K562 (cell line): Measurements from ENCODE around the gene KANK2. TPM values are rescaled to one million over a fixed set of nuclear protein-coding genes. Genes with fewer than 3 reads are reported as not detected.

Source experiments
- ATF2 ChIP-seq: sonication (generic); formaldehyde crosslinking; IDR thresholded peaks from 2 replicates; pipeline ENCODE4 v1.8.1; 2022; ENCODE audit warnings: missing genetic modification reagents
- FOXA1 ChIP-seq: fragments of 450-650 bp; IDR thresholded peaks from 2 replicates; pipeline ENCODE4 v1.6.1; 2016; ENCODE audit warnings: mild to moderate bottlenecking, borderline replicate concordance
- FOXO4 ChIP-seq: fragments of 450-650 bp; formaldehyde crosslinking; IDR thresholded peaks from 2 replicates; pipeline ENCODE4 v1.4.0; 2020; ENCODE audit warnings: mild to moderate bottlenecking, moderate library complexity
- REST ChIP-seq, 2 experiments: fragments of 450-650 bp; formaldehyde crosslinking in 1 of 2; IDR thresholded peaks; 2 replicates each; pipeline versions ENCODE4 v1.4.0 to v1.6.1; 2014 to 2020; ENCODE audit warnings: mild to moderate bottlenecking in 2 of 2, borderline replicate concordance in 1 of 2, low read depth in 1 of 2
- TEAD2 ChIP-seq: fragments of 450-650 bp; IDR thresholded peaks from 2 replicates; pipeline ENCODE4 v1.6.1; 2016; ENCODE audit warnings: missing genetic modification characterization, control low read depth, missing compliant biosample characterization
- ZFP1 ChIP-seq: fragments of 450-650 bp; formaldehyde crosslinking; IDR thresholded peaks from 2 replicates; pipeline ENCODE4 v1.4.0; 2020; ENCODE audit warnings: mild to moderate bottlenecking, mixed read lengths
- ZNF609 ChIP-seq: sonication (generic); formaldehyde crosslinking; IDR thresholded peaks from 2 replicates; pipeline ENCODE4 v1.8.1; 2023; ENCODE audit warnings: missing genetic modification reagents, mild to moderate bottlenecking, borderline replicate concordance
- polyA plus RNA-seq, 8 experiments: library from polyadenylated mRNA; depleted of rRNA in 4 of 8; stranded (reverse) in 5 of 8; unstranded in 3 of 8; fragments of >200 nt; fragmentation: Nextera tagmentation in 2 of 8; fragmentation: Illumina TruSeq in 1 of 8; extraction: Ambion mirVana in 2 of 8; extraction: Trizol in 1 of 8; gene quantifications; 2 replicates each; pipeline versions ENCODE4 v1.2.1 to v1.2.3, GENCODE V29; 2011 to 2014; ENCODE audit warnings: inconsistent platforms in 1 of 8, missing spikeins in 1 of 8
- total RNA-seq, 7 experiments: library from RNA; depleted of rRNA in 6 of 7; stranded (reverse); fragments of >200 nt in 6 of 7; fragmentation: Illumina TruSeq in 2 of 7; extraction: Trizol in 2 of 7; gene quantifications; 2 replicates each; pipeline versions ENCODE4 v1.2.1 to v1.2.3, GENCODE V29; 2011 to 2021; ENCODE audit warnings: low replicate concordance in 1 of 7

KANK2 gene
- total and polyA plus RNA-seq, 9 of the 15 experiments (the other 6 are each of a cell fraction or from before 2014, with no cell fraction given), result 4.4 to 47.8 (median 21.3) TPM

- no peak for TF ChIP-seq ZNF609 (CRISPR knock-in tag)
- TF ChIP-seq TEAD2 (tag), result no peak
- TF ChIP-seq FOXO4 (CRISPR knock-in tag), result no peak
- no peak for TF ChIP-seq FOXA1
- no peak for TF ChIP-seq ATF2
- no peak for TF ChIP-seq ZFP1 (CRISPR knock-in tag)
- peak; percentile 98 for TF ChIP-seq REST (IDR thresholded peaks at IDR 0.05; ENCODE audit: borderline replicate concordance)
- no peak for TF ChIP-seq REST (CRISPR knock-in tag; IDR thresholded peaks at IDR 0.05; ENCODE audit: low read depth)
Measured at GRCh38 chr19:11155373-11156120, 41.8 kb downstream of the KANK2 start, which contains the start of gene SPC24 (continued).
